Hematopoietic multipotent progenitor cell treated with erythropoietin and hydrocortisone succinate and interleukin-3 and kit ligand, for 17 days (in vitro differentiated cells): ENCODE measurements around the gene ARID4A.
"Not testable (repeated sequence)": the region's sequence is repeated elsewhere in the genome, so short reads cannot be mapped to it uniquely, and the experiment has no call there.

ENCODE experiments used
- DNase-seq: peaks from one replicate; pipeline ENCODE4 v3.0.0-alpha.2; 2015; ENCODE audit warnings: low spot score

Gene ARID4A

DNA sequence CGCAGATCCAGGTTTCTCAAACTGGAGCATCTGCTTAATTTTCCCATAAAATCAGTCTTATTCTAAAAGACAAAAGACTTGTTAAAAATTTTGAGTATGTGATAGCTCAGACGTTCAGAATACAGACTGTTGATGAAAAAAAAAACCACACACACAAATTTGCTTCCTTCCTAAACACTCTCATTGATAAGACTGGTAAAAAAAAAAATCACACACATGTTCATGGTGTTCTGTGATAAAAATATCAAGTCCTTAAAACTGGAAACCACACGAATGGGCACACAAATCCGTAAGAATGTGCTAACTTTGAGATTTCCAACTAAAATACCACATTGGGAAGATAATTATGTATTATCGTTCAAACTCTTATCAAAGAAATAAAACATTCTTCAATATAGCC lies 6.7 kb upstream of the ARID4A start:
- DNase-seq, result no peak

DNA sequence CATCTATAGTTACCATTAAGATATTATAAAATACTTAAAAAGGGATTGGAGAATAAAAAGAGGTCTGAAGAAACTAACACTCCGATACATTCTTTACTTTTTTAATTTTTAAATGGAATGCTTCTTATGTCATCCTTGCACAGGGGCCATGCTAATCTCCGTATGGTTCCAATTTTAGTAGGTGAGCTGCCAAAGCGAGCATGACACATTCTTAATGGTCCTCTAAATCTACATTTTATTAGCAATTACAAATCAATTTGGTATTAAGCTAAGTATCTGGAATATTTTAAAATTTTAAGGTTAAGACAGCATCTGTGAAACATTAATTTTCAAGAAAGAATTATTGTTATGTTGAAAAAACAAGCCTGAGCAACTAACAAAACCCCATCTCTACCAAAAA lies 6.2 kb upstream of the ARID4A start:
- no peak for DNase-seq

DNA sequence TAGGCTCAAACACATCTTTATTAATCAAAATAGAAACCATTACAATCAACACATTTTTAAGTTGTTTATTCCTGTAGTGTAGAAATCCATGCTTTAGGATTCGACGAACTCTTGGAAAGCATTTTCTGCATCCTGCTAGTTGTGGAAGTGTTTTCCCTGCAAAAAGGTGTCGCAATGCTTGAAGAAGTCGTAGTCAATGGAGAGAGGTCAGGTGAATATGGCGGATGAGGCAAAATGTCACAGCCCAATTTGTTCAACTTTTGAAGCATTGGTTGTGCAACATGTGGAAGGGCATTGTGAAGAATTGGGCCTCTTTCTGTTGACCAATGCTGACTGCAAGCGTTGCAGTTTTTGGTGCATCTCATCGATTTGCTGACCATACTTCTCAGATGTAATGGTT lies 4.2 kb upstream of the ARID4A start:
- no peak for DNase-seq

DNA sequence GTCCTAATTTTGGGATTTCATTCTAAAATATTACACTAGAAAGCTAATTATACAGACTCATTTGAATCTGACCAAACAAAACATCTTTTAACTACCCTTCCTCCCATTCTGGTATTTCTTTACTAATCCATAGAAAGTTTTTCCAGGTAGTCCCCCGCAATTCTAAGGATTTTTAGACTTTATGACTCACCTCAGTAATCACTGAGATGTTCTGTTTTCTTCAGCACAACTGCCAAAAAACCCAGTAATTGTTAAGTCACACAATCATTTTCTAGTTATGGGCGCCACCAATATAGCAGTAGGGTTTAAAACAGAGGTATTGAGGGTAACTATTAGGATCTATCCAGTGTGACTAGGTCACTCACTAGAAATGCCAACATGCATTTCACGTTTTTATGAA lies 1.6 kb upstream of the ARID4A start:
- peak; percentile 38 for DNase-seq

DNA sequence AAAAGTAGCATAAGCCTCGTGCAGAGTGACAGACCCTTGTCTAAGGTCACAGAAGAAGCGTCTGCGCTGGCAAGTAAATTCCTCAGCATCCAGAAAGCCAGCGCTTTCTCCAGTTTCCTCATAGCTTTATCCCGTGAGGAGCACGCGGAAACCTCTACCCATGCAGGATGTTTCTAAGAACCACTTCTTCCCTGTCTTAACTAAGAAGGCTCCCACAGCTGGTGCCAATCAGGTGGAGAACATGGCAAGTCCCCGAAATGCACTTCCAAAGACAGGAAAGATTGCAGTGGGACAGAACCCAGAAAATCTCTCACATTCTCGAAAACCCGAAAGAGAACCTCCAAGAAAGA lies 968 bp upstream of the ARID4A start:
- no peak for DNase-seq

DNA sequence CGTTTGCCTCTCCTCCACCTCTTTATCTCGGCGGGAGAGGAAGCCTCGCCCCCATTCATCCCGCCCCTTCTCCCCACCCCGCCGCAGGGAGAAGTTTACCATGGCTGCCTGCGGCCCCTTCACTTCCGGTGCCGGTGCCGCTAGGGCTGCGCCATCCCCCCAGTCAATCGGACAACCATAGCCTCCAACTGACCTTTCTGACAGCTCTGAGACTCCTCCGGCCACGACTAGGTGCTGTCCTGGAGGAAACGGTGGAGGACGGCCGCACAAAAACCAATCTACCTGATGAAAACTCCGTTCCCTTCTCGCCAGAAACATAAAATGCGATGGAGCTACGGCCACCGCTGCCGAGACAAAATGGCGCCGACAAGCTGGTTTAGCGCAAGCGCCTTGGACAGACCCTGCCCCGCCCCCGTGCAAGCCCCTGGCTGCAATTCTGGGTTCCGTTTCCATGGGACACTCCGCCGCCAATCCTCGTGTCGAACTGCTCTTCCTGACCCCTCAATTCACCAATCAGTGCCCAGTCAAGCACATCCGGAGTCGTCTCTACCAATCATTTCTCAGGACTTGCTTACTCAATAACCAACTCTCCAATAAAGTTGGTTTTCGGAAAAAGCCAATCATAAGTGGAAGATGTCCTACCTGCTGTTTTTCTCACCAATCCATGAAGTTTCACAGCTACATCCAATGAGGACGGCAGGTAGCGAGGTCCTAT lies 436 bp upstream of the ARID4A start:
- peak; percentile 99 for DNase-seq

DNA sequence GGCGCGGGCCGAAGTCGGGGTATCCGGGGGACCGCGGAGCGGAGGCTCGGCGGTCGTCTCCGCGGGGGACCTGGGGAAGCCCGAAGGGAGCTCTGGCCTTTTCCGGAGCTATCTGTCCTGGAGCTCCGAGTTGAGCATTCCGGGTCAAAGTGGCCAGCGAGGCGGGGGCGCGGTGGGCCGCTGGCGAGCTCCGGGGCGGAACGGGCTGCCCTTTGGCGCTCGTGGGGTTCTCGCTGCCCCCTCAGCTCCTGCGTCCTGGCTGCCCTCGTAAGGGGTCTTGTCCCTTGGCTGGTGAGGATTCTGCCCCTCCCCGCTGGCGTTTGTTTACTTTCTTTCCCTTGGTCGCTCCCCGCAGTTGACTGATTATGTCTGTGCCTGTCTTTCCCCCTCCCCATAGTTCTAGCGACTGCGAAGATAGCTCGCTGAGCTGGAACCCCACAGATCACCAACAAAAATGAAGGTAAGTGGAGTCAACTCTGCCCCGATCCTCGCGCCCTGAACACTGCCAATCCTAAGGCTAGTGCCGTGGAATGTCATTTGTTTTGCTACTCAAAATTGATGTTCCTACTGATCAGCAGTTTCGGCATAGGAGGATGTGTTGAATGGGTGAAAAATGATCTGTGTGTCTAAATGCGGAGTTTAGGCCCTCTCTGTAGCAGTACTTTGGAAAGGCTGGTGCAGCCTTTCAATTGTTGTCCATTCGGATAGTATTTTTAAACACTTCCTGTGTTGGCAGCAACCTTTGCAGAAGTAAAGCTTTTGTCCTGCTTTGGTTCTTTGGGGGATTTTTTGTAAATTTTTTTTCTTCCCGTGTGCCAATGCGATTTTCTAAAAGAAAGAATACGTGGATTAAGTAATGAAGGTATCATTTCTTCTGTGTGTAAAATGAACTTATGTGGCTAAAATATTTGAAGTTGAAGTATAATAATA lies 1.3 kb downstream of the ARID4A start:
- DNase-seq, result peak; percentile 51

DNA sequence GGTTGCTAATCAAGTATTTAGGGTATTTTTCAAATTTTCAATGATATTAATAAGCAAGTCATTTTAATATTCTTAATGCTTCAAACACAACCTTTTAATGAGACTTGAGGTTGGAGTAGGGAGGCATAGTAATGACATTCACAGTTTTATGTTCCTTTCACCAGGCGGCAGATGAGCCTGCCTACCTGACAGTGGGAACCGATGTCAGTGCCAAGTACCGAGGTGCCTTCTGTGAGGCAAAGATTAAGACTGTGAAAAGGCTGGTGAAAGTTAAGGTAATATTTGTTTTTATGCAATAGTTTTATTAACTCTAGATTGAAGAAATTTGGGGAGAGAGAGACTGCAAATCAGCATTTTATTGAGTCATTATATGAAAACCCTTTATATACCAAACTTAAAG lies 3.1 kb downstream of the ARID4A start:
- no peak for DNase-seq

DNA sequence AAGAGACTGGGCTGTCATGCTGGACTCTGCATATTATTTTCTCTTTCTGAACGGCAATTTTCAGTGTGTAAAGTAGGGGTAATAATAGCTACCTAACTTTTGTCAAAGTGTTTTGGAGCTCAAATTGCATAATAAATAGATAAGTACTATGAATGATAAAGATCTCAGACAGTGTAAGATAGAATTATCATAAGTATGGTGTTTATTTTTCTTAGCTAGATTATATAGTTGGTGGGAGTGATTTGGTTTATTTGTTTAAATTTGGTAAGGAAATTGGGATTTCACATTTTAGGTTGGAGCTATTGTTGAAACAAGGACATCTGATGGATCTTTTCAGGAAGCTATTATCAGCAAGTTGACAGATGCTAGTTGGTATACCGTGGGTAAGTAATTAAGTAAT lies 7.4 kb downstream of the ARID4A start:
- no peak for DNase-seq

DNA sequence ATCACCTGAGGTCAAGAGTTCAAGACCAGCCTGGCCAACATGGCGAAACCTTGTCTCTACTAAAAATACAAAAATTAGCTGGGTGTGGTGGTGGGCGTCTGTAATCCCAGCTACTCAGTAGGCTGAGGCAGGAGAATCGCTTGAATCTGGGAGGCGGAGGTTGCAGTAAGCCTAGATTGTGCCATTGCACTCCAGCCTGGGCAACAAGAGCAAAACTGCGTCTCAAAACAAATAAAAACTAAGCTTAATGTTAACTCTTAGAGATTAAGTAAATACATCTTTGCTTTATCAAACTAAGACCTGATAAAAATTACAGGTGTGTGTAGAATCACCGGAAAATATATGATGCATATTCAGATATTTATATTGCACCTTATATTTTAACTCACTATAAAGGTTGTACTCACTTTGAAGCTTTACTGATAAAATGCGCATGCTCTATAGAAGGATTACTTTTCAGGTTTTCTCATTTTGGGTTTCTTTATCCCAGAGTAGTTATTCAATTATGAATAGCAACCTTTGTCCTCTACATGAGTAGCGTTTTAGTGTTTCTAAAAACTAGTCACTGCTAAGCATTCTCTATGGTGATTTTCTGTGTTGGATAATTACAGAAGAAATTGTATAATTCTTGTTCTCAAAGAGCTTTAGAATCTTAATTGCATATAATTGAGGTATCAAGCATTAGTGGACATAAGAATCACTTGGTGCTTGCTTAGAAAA lies 9.4 kb downstream of the ARID4A start:
- no peak for DNase-seq

DNA sequence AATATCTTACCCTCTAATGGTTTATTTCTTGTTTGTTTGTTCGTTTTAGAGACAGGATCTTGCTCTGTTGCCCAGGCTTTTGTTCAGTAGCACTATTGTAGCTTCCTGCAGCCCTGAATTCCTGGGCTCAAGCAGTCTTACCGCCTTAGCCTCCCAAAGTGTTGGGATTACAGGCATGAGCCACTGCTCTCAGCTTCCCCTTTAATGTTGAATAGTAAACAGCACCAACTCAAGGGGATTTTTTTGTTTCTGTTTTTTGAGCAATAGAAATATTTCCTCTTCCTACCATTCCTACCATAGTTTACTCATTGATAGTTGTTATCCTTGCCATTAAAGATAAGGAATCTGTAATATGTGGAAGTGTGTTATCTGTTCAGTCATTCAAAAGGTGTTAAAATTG lies 10.7 kb downstream of the ARID4A start:
- DNase-seq, result no peak

DNA sequence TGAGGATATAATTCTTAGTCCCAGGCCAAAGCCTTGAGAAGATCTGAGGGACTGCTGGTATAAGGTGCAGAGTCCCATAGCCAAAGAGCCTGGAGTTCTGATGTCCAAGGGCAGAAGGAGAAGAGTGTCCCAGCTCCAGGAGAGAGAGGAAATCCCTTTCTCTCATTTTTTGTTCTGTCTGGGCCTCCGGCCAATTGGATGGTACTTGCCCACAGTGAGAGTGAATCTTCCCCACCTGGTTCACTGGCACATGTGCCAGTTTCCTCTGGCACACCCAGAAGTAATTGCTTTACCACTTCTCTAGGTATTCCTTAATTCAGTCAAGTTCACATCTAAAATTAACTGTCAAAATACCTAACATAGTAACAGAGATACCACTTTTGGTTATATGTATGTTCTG lies 15.3 kb downstream of the ARID4A start:
- DNase-seq, result no peak

DNA sequence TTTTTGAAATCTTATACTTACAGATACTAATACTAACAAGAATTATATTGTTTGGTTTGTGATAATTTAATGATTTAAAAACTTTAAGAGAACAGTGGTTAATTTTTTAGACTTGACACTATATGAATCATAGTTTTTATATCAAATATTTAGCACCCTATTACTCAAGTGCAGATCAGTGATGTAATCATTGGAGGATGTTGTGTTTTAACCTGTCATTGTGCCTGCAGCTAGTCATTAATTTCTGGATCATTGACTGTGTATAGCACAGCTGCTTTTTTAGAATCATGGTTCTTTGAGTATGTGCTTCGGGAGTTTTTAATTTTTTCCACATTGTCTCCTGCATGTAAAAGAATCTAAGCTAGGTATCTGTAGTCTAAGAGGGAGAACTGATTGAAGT lies 17.3 kb downstream of the ARID4A start:
- DNase-seq, result no peak

DNA sequence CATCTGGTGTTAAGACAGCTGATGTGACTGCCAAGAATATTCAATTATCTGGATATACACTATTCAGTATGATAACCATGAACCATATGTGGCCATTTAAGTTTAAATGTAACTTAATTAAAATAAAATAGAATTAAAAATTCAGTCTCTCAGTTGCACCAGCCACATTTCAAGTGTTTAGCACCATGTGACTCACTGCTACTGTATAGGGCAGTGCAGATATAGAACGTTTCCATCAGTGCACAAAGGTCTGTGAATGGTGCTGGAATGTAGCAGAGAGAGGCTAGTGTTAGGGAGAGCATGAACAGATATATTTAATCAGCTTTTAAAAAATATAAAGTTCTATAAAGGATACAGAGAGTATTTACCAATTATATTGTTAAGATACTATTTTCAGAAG lies 28.7 kb downstream of the ARID4A start:
- DNase-seq, result no peak

DNA sequence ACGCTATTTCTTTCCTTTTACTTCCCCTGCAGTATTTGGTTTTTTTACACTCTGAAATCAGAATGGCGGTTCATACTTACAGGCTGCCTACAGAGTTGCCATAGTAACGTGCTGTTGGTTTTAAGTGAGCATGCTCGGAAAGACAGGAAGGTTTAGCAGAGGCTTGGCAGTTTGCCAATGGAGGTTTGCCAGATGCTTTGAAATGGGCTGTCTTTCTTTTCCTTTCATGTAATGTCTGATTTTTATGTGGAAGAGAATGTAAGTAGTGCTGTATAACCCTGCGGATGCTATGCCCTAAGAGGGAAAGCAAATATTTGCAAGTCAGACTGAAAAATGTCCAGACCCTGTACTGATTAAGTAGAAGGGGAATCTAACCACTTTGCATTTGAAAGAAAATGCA lies 32.8 kb downstream of the ARID4A start:
- peak; percentile 96 for DNase-seq

DNA sequence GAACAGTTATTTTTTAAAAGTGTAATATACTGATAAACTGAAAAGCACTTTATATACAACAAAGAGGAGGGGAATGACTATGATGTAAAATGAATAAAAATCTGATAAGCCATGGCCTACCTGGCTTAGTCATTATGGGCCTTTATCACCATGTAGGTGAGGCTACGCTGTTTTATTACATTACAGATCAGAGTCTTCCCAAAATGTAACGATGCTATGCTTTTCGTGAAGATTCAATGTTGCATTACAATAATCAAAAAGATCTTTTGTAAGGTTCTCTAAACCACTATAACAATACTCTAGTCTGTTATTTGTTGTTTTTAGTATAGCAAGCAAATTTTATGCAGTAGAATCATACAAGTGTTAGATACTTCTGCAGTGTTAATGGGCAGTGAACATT lies 34.2 kb downstream of the ARID4A start:
- no peak for DNase-seq

DNA sequence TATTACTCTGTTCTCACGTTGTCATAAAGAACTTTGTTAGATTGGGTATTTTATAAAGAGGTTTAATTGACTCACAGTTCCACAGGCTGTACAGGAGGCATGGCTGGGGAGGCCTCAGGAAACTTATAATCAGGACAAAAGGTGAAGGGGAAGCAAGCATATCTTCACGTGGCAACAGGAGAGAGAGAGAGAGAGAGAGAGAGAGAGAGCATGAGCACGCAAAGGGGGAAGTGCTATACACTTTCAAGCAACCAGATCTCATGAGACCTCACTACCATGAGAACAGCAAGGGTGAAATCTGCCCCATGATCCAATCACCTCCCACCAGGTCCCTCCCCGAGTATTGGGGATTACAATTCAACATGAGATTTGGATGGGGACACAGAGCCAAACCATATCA lies 41.3 kb downstream of the ARID4A start:
- not testable (repeated sequence) for DNase-seq

DNA sequence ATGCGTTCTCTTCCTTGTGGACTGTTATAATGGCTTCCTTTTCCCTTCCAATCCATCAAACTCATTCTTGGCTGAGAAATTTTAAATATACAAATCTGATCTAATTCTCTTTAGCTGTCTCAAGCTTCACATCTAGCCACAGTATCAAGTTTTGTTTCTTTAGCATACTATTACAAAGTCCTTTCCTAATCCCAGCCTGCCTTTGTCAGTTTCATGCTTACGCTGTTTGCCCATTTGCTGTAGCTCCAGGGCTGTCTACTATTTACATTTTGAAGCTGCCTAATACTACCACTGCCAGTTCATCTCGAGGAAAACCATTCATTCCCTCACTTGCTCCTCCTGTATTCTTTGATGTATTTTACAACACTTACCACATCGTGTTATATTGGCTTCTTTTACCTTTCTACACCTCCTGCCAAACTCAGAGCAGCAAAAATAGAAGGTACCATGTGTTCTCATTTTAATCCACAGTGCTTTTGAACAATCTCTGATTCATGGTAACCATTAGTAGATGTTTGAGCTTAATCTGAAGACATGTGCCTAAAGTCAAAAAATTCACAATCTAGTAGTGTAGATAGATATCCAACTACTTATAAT lies 42.9 kb downstream of the ARID4A start:
- DNase-seq, result no peak

DNA sequence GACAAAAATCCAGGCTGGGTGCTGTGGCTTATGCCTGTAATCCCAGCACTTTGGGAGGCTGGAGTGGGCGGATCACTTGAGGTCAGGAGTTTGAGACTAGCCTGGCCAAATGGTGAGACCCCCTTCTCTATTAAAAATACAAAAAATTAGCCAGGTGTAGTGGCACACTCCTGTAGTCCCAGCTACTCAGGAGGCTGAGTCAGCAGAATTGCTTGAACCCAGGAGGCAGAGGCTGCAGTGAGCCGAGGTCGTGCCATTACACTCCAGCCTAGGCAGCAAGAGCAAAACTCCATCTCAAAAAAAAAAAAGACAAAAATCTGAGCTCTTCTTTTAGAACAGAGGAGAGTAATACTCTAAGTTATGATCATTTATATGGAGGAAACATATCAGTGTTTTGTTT lies 45.2 kb downstream of the ARID4A start:
- DNase-seq, result not testable (repeated sequence)

DNA sequence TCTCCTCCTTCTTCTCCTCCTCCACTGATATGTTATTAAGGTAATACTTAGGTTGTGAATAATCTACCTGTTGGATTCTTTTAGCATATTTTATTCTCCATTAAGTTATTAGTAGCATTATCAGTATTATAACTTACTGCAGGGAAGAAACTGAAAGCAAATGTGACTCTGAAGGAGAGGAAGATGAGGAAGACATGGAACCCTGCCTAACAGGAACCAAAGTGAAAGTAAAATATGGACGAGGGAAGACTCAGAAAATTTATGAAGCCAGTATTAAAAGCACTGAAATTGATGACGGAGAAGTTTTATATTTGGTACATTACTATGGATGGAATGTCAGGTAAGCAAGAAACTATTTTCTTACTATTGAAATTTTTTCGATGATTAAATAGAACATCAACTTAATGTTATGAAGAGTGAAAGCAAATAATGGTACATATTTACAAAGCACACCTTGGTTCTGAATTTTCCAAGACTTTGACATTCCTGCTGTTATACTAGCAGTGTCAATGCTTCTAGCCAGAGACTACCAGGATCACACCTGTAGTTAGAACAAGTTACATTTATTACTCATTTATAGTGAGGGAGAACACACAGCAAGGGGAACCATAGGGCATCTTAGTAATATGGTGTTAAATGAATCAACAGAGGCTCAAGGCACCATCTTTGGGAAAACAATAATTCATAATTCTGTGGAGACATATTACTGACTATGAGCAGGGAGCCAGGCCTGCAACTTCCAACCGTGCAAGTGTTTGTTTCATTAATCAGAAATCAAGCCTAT lies 55.4 kb downstream of the ARID4A start:
- peak; percentile 42 for DNase-seq

DNA sequence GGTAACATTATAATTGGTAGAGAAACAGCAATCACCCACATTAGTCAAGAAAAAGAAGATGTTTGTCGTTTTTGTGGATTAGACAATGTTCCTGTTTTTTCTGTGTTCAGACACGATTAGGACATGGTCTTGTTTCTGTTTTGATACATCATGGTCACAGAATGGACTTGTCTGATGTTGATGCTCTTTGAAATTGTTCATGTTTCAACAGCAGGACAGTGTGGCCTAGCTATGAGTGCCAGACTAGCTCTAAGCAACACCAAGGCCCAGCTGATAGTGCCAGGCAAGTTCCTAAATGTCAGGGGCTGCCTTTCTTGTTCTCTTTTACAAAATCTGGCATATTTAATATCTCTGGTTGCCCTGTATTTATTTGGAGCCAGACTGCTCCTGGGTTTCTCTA lies 56.5 kb downstream of the ARID4A start:
- DNase-seq, result no peak

DNA sequence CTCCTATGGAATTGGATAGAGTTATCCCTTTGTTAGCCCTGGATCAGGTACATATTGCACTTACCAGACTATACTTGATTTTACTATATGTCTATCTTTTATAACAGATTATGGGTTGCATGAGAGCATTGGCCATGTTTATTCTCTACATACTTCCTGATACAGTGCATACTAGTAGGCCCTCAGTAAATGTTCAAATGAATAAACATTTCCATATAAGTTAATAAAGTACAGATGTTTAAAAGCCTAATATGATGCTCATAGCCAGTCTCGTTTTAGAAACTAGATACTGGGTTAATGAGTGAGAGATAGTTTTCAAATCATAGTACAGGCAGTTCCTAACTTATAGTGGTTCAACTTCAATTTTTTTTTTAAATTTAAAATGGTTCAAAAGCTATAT lies 57.9 kb downstream of the ARID4A start:
- DNase-seq, result no peak
